Activated CD4-positive, alpha-beta T cell treated with anti-CD3 and anti-CD28 coated beads, Interleukin-2, amount 10 ng/mL, durations not matched to agents 7 days and 5 days (primary cell): ENCODE results near the gene NEU3. TPM values are rescaled to one million over a fixed set of nuclear protein-coding genes. Genes with fewer than 3 reads are reported as not detected.
"Not testable (repeated sequence)": the region's sequence is repeated elsewhere in the genome, so short reads cannot be mapped to it uniquely, and the experiment has no call there.

ENCODE experiments used
- CTCF ChIA-PET: fragments of 350-600 bp; sonication (Branson Sonifier 250); formaldehyde crosslinking; loops from one replicate; lab custom pipeline; 2021; ENCODE audit warnings: antibody characterized with exemption; lab: Charles Lee
- POLR2A ChIA-PET: fragments of 350-600 bp; sonication (Branson Sonifier 250); formaldehyde crosslinking; loops from one replicate; lab custom pipeline; 2021; ENCODE audit warnings: antibody characterized with exemption; lab: Charles Lee
- DNase-seq: peaks from one replicate; pipeline ENCODE4 v3.0.0-alpha.2; 2020
- H3K27ac Mint-ChIP-seq: one replicate; pipeline ENCODE4 v1.8.0; 2021; ENCODE audit warnings: mild to moderate bottlenecking, moderate library complexity, mixed read lengths
- H3K27me3 Mint-ChIP-seq: one replicate; pipeline ENCODE4 v1.8.0; 2021; ENCODE audit warnings: mixed read lengths
- H3K36me3 Mint-ChIP-seq: one replicate; pipeline ENCODE4 v1.8.0; 2021; ENCODE audit warnings: low read depth, mixed read lengths
- H3K4me1 Mint-ChIP-seq: one replicate; pipeline ENCODE4 v1.8.0; 2021; ENCODE audit warnings: mixed read lengths
- H3K4me3 Mint-ChIP-seq: one replicate; pipeline ENCODE4 v1.8.0; 2021; ENCODE audit warnings: mild to moderate bottlenecking, moderate library complexity, mixed read lengths
- H3K9me3 Mint-ChIP-seq: one replicate; pipeline ENCODE4 v1.8.0; 2021; ENCODE audit warnings: mixed read lengths
- total RNA-seq, 2 experiments: library from RNA; stranded (reverse); gene quantifications; one replicate each; pipeline ENCODE4 v1.2.3, GENCODE V29; 2021

Gene NEU3
- total RNA-seq, 2 experiments from 2014 or later, result 10.9 to 12.5 TPM

- DNase-seq, result no peak
- Mint-ChIP-seq H3K9me3 (no peaks in the 10 kb centered on the region), H3K27ac (no peak overlapping the region), H3K4me1 (peaks cover 4% of the 10 kb centered on the region), H3K36me3 (no peaks in the 10 kb centered on the region), H3K4me3 (no peak overlapping the region), H3K27me3 (no peaks in the 10 kb centered on the region)
- CTCF ChIA-PET, result interaction anchor here (1.0 kb wide), 1 partner anchor 213 kb away, joined by 5 read pairs; no protein-coding TSS in a partner anchor
- POLR2A ChIA-PET, result no interaction called here
Measured at GRCh38 chr11:75035256-75035655, 46.5 kb downstream of the NEU3 start.

GRCh38 chr11:75035911-75036565 lies 47.3 kb downstream of the NEU3 start:
- no peak for DNase-seq
- Mint-ChIP-seq H3K27me3 (no peaks in the 10 kb centered on the region), H3K9me3 (peaks cover 2% of the 10 kb centered on the region), H3K36me3 (no peaks in the 10 kb centered on the region), H3K27ac (no peak overlapping the region), H3K4me1 (peaks cover 4% of the 10 kb centered on the region), H3K4me3 (no peak overlapping the region)
- ChIA-PET POLR2A (no interaction called here), CTCF (interaction anchor here (0.6 kb wide), 1 partner anchor 9 kb away, joined by 3 read pairs; no protein-coding TSS in a partner anchor)

DNA sequence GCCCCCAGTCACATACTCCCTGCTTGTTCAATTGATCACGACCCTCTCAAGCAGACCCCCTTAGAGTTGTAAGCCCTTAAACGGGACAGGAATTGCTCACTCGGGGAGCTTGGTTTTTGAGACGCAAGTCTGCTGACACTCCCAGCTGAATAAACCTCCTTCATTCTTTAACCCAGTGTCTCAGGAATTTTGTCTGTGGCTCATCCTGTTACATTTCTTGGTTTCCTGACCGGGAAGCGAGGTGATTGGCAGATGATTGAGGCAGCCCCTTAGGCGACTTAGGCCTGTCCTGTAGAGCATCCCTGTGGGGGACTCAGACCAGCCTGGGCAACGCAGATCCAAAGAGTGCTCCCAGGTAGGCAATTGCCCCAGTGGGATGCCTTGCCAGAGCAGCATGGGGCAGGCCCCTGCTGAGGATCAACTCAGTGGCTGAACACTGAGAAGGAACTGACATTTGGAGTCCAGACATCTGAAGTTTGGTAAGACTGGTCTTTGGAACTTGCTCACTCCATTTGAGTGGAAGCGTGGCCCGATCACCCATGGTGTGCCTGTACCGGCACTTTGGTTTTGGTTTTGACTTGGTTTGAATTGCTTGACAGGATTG lies 51.5 kb downstream of the NEU3 start:
- DNase-seq, result no peak
- Mint-ChIP-seq H3K9me3 (peaks cover 2% of the 10 kb centered on the region), H3K36me3 (no peaks in the 10 kb centered on the region), H3K4me1 (peaks cover 3% of the 10 kb centered on the region), H3K4me3 (no peak overlapping the region), H3K27me3 (peaks cover 7% of the 10 kb centered on the region), H3K27ac (no peak overlapping the region)
- POLR2A ChIA-PET, result no interaction called here
- CTCF ChIA-PET, result no interaction called here

DNA sequence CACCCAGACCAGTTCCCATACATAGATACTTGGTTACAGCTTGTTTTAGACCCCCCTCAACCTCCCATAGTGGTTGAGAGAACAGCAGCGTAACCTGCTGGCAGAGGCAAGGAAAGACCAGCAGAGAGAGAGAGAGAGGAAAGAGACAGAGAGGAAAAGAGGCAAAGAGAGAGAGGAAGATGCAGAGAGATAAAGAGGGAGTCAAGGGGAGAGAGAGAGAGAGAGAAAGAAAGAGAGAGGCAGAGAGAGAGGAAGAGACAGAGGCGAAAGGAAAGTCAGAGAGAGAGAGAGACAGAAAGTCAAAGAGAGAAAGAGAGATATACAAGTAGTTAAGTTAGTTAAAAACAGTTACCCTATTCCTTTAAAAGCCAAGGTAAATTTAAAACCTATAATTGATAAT lies 52.5 kb downstream of the NEU3 start:
- DNase-seq, result no peak
- H3K9me3 Mint-ChIP-seq, result peaks cover 2% of the 10 kb centered on the region
- no peaks in the 10 kb centered on the region for H3K4me1 Mint-ChIP-seq
- H3K27ac Mint-ChIP-seq, result no peak overlapping the region
- ChIA-PET CTCF (interaction anchor here (0.7 kb wide), 1 partner anchor 173 kb away, joined by 3 read pairs; no protein-coding TSS in a partner anchor), POLR2A (no interaction called here)
- peaks cover 7% of the 10 kb centered on the region for H3K27me3 Mint-ChIP-seq
- H3K36me3 Mint-ChIP-seq, result no peaks in the 10 kb centered on the region
- H3K4me3 Mint-ChIP-seq, result no peak overlapping the region

DNA sequence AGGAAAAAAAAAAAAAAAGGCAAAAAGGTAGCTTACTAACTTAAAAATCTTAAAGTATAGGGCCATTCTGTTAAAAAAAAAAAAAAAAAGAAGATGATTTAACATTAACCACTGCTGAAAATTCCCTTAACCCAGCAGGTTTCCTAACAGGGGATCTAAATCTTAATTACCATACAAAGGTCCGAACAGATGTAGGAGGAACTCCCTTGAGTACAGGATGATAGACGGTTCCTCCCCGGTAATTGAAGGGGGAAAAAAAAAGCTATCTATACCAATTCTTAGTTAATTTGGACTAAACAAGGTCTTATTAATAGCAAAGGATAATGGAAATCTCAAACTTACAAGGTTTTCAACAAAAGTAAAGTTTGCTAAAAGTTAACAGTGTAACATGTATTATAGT lies 53.1 kb downstream of the NEU3 start:
- H3K36me3 Mint-ChIP-seq, POLR2A ChIA-PET, H3K4me1 Mint-ChIP-seq, H3K4me3 Mint-ChIP-seq, DNase-seq, H3K9me3 Mint-ChIP-seq, H3K27me3 Mint-ChIP-seq, H3K27ac Mint-ChIP-seq: not testable (repeated sequence)
- CTCF ChIA-PET, result interaction anchor here (0.7 kb wide), 1 partner anchor 172 kb away, joined by 3 read pairs; no protein-coding TSS in a partner anchor

GRCh38 chr11:75044381-75045170 lies 55.8 kb downstream of the NEU3 start:
- H3K4me1 Mint-ChIP-seq, H3K36me3 Mint-ChIP-seq, DNase-seq, H3K27ac Mint-ChIP-seq, H3K4me3 Mint-ChIP-seq, CTCF ChIA-PET, H3K9me3 Mint-ChIP-seq, POLR2A ChIA-PET: not testable (repeated sequence)
- peaks cover 11% of the 10 kb centered on the region for H3K27me3 Mint-ChIP-seq

DNA sequence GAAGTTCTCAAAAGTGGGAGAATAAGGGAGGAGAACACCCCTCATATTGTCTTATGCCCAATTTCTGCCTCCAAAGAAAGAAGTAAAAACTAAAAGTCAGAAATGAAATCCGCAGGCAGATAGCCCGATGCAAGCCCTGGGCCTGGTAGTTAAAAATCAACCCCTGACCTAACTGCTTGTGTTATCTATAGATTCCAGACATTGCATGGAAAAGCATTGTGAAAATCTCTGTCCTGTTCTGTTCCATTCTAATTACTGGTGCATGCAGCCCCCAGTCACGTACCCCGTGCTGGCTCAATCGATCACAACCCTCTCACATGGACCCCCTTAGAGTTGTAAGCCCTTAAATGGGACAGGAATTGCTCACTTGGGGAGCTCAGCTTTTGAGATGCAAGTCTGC lies 57.9 kb downstream of the NEU3 start:
- POLR2A ChIA-PET, H3K9me3 Mint-ChIP-seq, DNase-seq, H3K27ac Mint-ChIP-seq, H3K4me1 Mint-ChIP-seq, CTCF ChIA-PET, H3K4me3 Mint-ChIP-seq, H3K27me3 Mint-ChIP-seq, H3K36me3 Mint-ChIP-seq: not testable (repeated sequence)

DNA sequence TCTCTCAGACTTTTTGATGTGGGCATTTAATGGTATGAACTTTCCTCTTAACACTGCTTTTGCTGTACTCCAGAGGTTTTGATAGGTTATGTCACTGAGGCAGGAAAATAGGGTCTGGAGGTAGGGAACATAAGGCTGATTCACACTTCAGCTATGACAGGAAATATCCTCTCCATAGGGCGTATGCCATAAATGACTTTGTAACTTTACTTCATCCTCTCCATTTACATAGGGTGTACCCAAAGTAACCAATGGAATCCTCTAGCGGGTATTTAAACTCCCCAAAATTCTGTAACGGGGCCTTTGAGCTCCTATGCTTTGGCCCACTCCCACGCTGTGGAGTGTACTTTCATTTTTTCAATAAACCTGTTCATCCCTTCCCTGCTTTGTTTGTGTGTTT lies 58.5 kb downstream of the NEU3 start:
- ChIA-PET POLR2A (no interaction called here), CTCF (no interaction called here)
- Mint-ChIP-seq H3K36me3 (no peaks in the 10 kb centered on the region), H3K27me3 (peaks cover 5% of the 10 kb centered on the region), H3K4me1 (no peaks in the 10 kb centered on the region), H3K27ac (no peak overlapping the region), H3K4me3 (no peak overlapping the region), H3K9me3 (no peaks in the 10 kb centered on the region)
- DNase-seq, result no peak

DNA sequence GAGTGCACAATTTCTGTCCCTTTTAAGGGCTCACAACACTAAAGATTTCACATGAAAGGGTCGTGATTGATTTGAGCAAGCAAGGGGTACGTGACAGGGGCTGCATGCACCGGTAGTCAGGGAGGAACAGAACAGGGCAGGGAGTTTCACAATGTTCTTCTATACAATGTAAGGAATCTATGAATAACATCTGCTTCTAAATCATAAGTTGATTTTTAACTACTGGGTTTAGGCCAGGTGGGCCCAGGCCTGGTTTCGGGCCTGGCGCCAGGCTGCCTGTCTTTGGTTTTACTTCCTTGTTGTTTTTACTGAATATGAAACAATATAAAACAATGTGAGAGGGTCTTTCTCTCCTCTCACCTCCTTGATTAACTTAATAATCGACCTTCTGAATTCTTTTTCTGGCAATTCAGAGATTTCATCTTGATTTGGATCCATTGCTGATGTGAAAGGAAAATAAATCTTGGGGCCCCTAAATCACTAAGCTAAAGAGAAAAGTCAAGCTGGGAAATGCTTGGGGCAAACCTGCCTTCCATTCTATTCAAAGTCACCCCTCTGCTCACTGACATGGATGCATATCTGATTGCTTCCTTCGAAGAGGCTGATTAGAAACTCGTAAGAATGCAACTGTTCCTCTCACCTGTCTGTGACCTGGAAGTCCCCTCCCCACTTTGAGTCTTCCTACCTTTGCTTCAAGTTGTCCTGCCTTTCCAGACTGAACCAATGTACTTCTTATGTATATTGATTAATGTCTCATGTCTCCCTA lies 61.0 kb downstream of the NEU3 start:
- POLR2A ChIA-PET, H3K27ac Mint-ChIP-seq, H3K4me1 Mint-ChIP-seq, CTCF ChIA-PET, DNase-seq, H3K36me3 Mint-ChIP-seq, H3K4me3 Mint-ChIP-seq: not testable (repeated sequence)
- Mint-ChIP-seq H3K9me3 (peaks cover 13% of the 10 kb centered on the region), H3K27me3 (peaks cover 14% of the 10 kb centered on the region)

- H3K36me3 Mint-ChIP-seq, result no peaks in the 10 kb centered on the region
- no peak overlapping the region for H3K27ac Mint-ChIP-seq
- H3K4me1 Mint-ChIP-seq, result no peaks in the 10 kb centered on the region
- H3K9me3 Mint-ChIP-seq, result peaks cover 13% of the 10 kb centered on the region
- CTCF ChIA-PET, result no interaction called here
- DNase-seq, result no peak
- H3K4me3 Mint-ChIP-seq, result no peak overlapping the region
- H3K27me3 Mint-ChIP-seq, result peaks cover 14% of the 10 kb centered on the region
- POLR2A ChIA-PET, result no interaction called here
Measured at GRCh38 chr11:75050516-75050915, 61.8 kb downstream of the NEU3 start.

DNA sequence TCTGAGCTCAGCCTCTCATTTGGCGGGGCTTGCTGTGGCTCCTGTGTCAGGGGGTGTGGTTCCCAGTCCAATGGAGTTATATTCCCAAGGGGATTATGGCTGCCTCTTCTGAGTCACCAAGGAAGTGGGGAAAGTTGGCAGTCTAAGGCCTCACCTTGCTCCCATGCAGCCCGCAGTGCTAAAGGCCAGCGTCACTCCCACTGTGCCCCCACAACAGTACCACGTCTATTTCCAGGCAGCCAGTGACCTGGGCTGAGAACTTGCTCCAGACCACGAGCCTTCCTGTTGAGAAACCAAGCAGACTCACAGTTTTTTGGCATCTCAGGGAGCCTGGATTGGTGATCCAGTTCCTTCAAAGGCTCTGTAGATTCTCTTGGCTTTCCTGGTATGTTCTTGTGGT lies 62.3 kb downstream of the NEU3 start:
- peaks cover 14% of the 10 kb centered on the region for H3K27me3 Mint-ChIP-seq
- H3K27ac Mint-ChIP-seq, result no peak overlapping the region
- CTCF ChIA-PET, result no interaction called here
- no peak overlapping the region for H3K4me3 Mint-ChIP-seq
- POLR2A ChIA-PET, result no interaction called here
- no peaks in the 10 kb centered on the region for H3K4me1 Mint-ChIP-seq
- DNase-seq, result no peak
- peaks cover 13% of the 10 kb centered on the region for H3K9me3 Mint-ChIP-seq
- no peaks in the 10 kb centered on the region for H3K36me3 Mint-ChIP-seq

GRCh38 chr11:75052457-75052856 lies 63.7 kb downstream of the NEU3 start:
- H3K27ac Mint-ChIP-seq, result no peak overlapping the region
- H3K36me3 Mint-ChIP-seq, result no peaks in the 10 kb centered on the region
- no peaks in the 10 kb centered on the region for H3K4me1 Mint-ChIP-seq
- H3K4me3 Mint-ChIP-seq, result no peak overlapping the region
- ChIA-PET POLR2A (no interaction called here), CTCF (no interaction called here)
- H3K27me3 Mint-ChIP-seq, result peaks cover 14% of the 10 kb centered on the region
- H3K9me3 Mint-ChIP-seq, result peaks cover 13% of the 10 kb centered on the region
- DNase-seq, result no peak
